ENCODE measurements around the gene GALK1. TPM values are rescaled to one million over a fixed set of nuclear protein-coding genes. Genes with fewer than 3 reads are reported as not detected.
A peak's percentile ranks its signal among the peaks of the same experiment; 100 is the strongest.

Gene GALK1
- total and polyA plus RNA-seq, 2 of the 13 experiments (the other 11 are each of a cell fraction or from before 2014, with no cell fraction given): 59.9 to 93.6 TPM

- TF ChIP-seq MYPOP (CRISPR knock-in tag; IDR thresholded peaks at IDR 0.05) (0 out of 2 replicates have a peak, but pooled peaks have one; percentile 61), DBP (CRISPR knock-in tag; IDR thresholded peaks at IDR 0.05; ENCODE audit: not compliant biosample characterization) (peak; percentile 88), ZBTB42 (CRISPR knock-in tag; IDR thresholded peaks at IDR 0.05) (peak; percentile 23; the same call in 1 of the 2 replicates), KDM2A (CRISPR knock-in tag; IDR thresholded peaks at IDR 0.05; ENCODE audit: borderline replicate concordance, low read depth) (peak; percentile 43), RFX5 (IDR thresholded peaks at IDR 0.05; ENCODE audit: low read depth, low read length) (no peak), ZNF792 (CRISPR knock-in tag; IDR thresholded peaks at IDR 0.05) (0 out of 2 replicates have a peak, but pooled peaks have one; percentile 1), SCMH1 (CRISPR knock-in tag; IDR thresholded peaks at IDR 0.05; ENCODE audit: borderline replicate concordance) (no peak), ZZZ3 (CRISPR knock-in tag; IDR thresholded peaks at IDR 0.05; ENCODE audit: borderline replicate concordance) (no peak), ZNF703 (CRISPR knock-in tag; IDR thresholded peaks at IDR 0.05; ENCODE audit: borderline replicate concordance) (peak; percentile 78; the same call in 1 of the 2 replicates), ZNF691 (CRISPR knock-in tag; IDR thresholded peaks at IDR 0.05; ENCODE audit: borderline replicate concordance, low read depth) (0 out of 2 replicates have a peak, but pooled peaks have one; percentile 20), EP300 (IDR thresholded peaks at IDR 0.05; ENCODE audit: low read depth in 2 of 2, low read length in 2 of 2) (no peak), EP300 (CRISPR knock-in tag; IDR thresholded peaks at IDR 0.05; ENCODE audit: borderline replicate concordance) (no peak), ZNF710 (CRISPR knock-in tag; IDR thresholded peaks at IDR 0.05; ENCODE audit: borderline replicate concordance) (no peak), ZBTB7A (CRISPR knock-in tag; IDR thresholded peaks at IDR 0.05) (peak; percentile 62; the same call in 1 of the 2 replicates), ZNF263 (CRISPR knock-in tag; IDR thresholded peaks at IDR 0.05) (peak; percentile 79), KAT2B (IDR thresholded peaks at IDR 0.05; ENCODE audit: borderline replicate concordance, low read depth, low read length) (no peak), CTCF (CRISPR knock-in tag; IDR thresholded peaks at IDR 0.05) (peak; percentile 78), NPAS2 (CRISPR knock-in tag; IDR thresholded peaks at IDR 0.05; ENCODE audit: borderline replicate concordance) (no peak), ZXDC (CRISPR knock-in tag; IDR thresholded peaks at IDR 0.05) (no peak)
Observed at GRCh38 chr17:75764711-75765421, at the start of gene GALK1 (continued).

All from HepG2 (cell line).